GM23338 (cell line): ENCODE measurements around the gene RSPH6A. TPM values are rescaled to one million over a fixed set of nuclear protein-coding genes. Genes with fewer than 3 reads are reported as not detected.

Source experiments
- ATAC-seq: fragments of 200-7000 bp; cut with Tn5 transposase; 3 replicates; pipeline ENCODE4 v1.9.1; 2020
- DNase-seq: peaks from one replicate; pipeline ENCODE4 v3.0.0-alpha.2; 2015; ENCODE audit warnings: low spot score
- H2AFZ ChIP-seq: fragments of 200-600 bp; sonication (generic); 2 replicates; pipeline ENCODE4 v1.8.0; 2016; ENCODE audit warnings: antibody characterized with exemption, mild to moderate bottlenecking, moderate library complexity
- H3F3A ChIP-seq: fragments of 200-600 bp; sonication (generic); replicated peaks from 2 replicates; pipeline ENCODE4 v1.8.0; 2017; ENCODE audit warnings: antibody characterized with exemption, mixed run types, low read depth
- H3K27ac ChIP-seq: fragments of 200-600 bp; sonication (generic); 2 replicates; pipeline ENCODE4 v1.6.1; 2016; ENCODE audit warnings: low read depth
- H3K27me3 ChIP-seq: fragments of 200-600 bp; sonication (generic); 2 replicates; pipeline ENCODE4 v1.8.0; 2016; ENCODE audit warnings: mild to moderate bottlenecking, mixed run types, moderate library complexity; ENCODE audit not compliant: insufficient read depth
- H3K36me3 ChIP-seq: fragments of 200-600 bp; sonication (generic); 2 replicates; pipeline ENCODE4 v1.8.0; 2016; ENCODE audit warnings: mild to moderate bottlenecking; ENCODE audit not compliant: insufficient read depth
- H3K4me1 ChIP-seq: fragments of 200-600 bp; sonication (generic); 2 replicates; pipeline ENCODE4 v1.8.0; 2016; ENCODE audit warnings: mild to moderate bottlenecking, moderate library complexity; ENCODE audit not compliant: insufficient read depth
- H3K4me2 ChIP-seq: fragments of 200-600 bp; sonication (generic); 2 replicates; pipeline ENCODE4 v1.7.1; 2017; ENCODE audit warnings: mixed run types
- H3K4me3 ChIP-seq: fragments of 200-600 bp; sonication (generic); 2 replicates; pipeline ENCODE4 v1.6.1; 2016; ENCODE audit warnings: mixed run types
- H3K79me2 ChIP-seq: fragments of 200-600 bp; sonication (generic); replicated peaks from 2 replicates; pipeline ENCODE4 v1.8.0; 2017; ENCODE audit warnings: mild to moderate bottlenecking; ENCODE audit not compliant: insufficient read depth
- H3K9me2 ChIP-seq: fragments of 200-600 bp; sonication (generic); 2 replicates; pipeline ENCODE4 v1.8.0; 2017; ENCODE audit not compliant: insufficient read depth
- H4K20me1 ChIP-seq: fragments of 200-600 bp; sonication (generic); replicated peaks from 2 replicates; pipeline ENCODE4 v1.8.0; 2017; ENCODE audit warnings: mild to moderate bottlenecking; ENCODE audit not compliant: insufficient read depth
- H3K27ac Mint-ChIP-seq: 2 replicates; pipeline ENCODE4 v1.8.0; 2020; ENCODE audit warnings: inconsistent platforms, mild to moderate bottlenecking, moderate library complexity, mixed read lengths
- H3K27me3 Mint-ChIP-seq: 3 replicates; pipeline ENCODE4 v1.8.0; 2022; ENCODE audit warnings: low read depth, mild to moderate bottlenecking, moderate library complexity, mixed read lengths, inconsistent platforms; ENCODE audit not compliant: insufficient read depth, poor library complexity
- H3K36me3 Mint-ChIP-seq: 3 replicates; pipeline ENCODE4 v1.8.0; 2021; ENCODE audit warnings: low read depth, mild to moderate bottlenecking, inconsistent platforms, moderate library complexity, mixed read lengths
- H3K4me1 Mint-ChIP-seq: 3 replicates; pipeline ENCODE4 v1.8.0; 2020; ENCODE audit warnings: mild to moderate bottlenecking, inconsistent platforms, mixed read lengths
- H3K4me3 Mint-ChIP-seq: 3 replicates; pipeline ENCODE4 v1.8.0; 2021; ENCODE audit warnings: moderate library complexity, mild to moderate bottlenecking, inconsistent platforms, mixed read lengths
- H3K9me3 Mint-ChIP-seq: 3 replicates; pipeline ENCODE4 v1.8.0; 2020; ENCODE audit warnings: moderate library complexity, mild to moderate bottlenecking, inconsistent platforms, mixed read lengths
- CREB1 ChIP-seq: fragments of 250-450 bp; sonication (Bioruptor Pico); IDR thresholded peaks from 2 replicates; pipeline ENCODE4 v1.5.0; 2020; ENCODE audit warnings: low read depth, mild to moderate bottlenecking, moderate library complexity
- CTCF ChIP-seq, 2 experiments: fragments of 200-600 bp in 1 of 2; sonication (generic) in 1 of 2; conservative IDR thresholded peaks; 2 replicates each; pipeline versions ENCODE4 v1.5.1 to v1.6.1; 2016 to 2017; ENCODE audit warnings: antibody characterized with exemption in 2 of 2, low read depth in 2 of 2, mild to moderate bottlenecking in 2 of 2, moderate library complexity in 1 of 2
- ETS1 ChIP-seq: IDR thresholded peaks from 2 replicates; pipeline ENCODE4 v1.6.1; 2016; ENCODE audit warnings: antibody characterized with exemption
- EZH2 ChIP-seq: fragments of 200-600 bp; sonication (generic); IDR thresholded peaks from one replicate; pipeline ENCODE4 v1.8.0; 2017; ENCODE audit warnings: antibody characterized with exemption, mild to moderate bottlenecking, low read depth; ENCODE audit not compliant: unreplicated experiment
- EZH2phosphoT487 ChIP-seq: fragments of 200-600 bp; sonication (generic); IDR thresholded peaks from one replicate; pipeline ENCODE4 v1.8.1; 2018; ENCODE audit warnings: antibody characterized with exemption; ENCODE audit not compliant: unreplicated experiment
- JUNB ChIP-seq: IDR thresholded peaks from one replicate; pipeline ENCODE4 v1.6.1; 2016; ENCODE audit warnings: antibody characterized with exemption; ENCODE audit not compliant: unreplicated experiment
- NANOG ChIP-seq: IDR thresholded peaks from 2 replicates; pipeline ENCODE4 v1.6.1; 2016; ENCODE audit warnings: antibody characterized with exemption, borderline replicate concordance
- POLR2AphosphoS5 ChIP-seq: IDR thresholded peaks from 2 replicates; pipeline ENCODE4 v1.6.1; 2016; ENCODE audit warnings: antibody characterized with exemption, low read depth
- REST ChIP-seq: IDR thresholded peaks from one replicate; pipeline ENCODE4 v1.6.1; 2018; ENCODE audit warnings: antibody characterized with exemption; ENCODE audit not compliant: unreplicated experiment
- STAT1 ChIP-seq: IDR thresholded peaks from one replicate; pipeline ENCODE4 v1.6.1; 2016; ENCODE audit warnings: antibody characterized with exemption; ENCODE audit not compliant: unreplicated experiment
- ZNF114 ChIP-seq: fragments of 250-450 bp; sonication (Bioruptor Pico); IDR thresholded peaks from 2 replicates; pipeline ENCODE4 v1.5.0; 2020; ENCODE audit warnings: mild to moderate bottlenecking, moderate library complexity
- ZNF331 ChIP-seq: fragments of 250-450 bp; sonication (Bioruptor Pico); IDR thresholded peaks from 2 replicates; pipeline ENCODE4 v1.5.0; 2020; ENCODE audit warnings: low read depth, mild to moderate bottlenecking, moderate library complexity
- ZNF462 ChIP-seq: fragments of 250-450 bp; sonication (Bioruptor Pico); IDR thresholded peaks from 2 replicates; pipeline ENCODE4 v1.5.0; 2020; ENCODE audit warnings: mild to moderate bottlenecking, moderate library complexity
- polyA plus RNA-seq: library from polyadenylated mRNA; unstranded; fragments of >200 nt; fragmentation: Nextera tagmentation; extraction: Ambion mirVana; gene quantifications from 2 replicates; pipeline ENCODE4 v1.2.1, GENCODE V29; 2016
- total RNA-seq: library from RNA; depleted of rRNA; stranded (reverse); fragments of >200 nt; shearing (Covaris generic); gene quantifications from 2 replicates; pipeline ENCODE4 v1.2.3, GENCODE V29; 2014

The RSPH6A gene
- total and polyA plus RNA-seq, 2 experiments from 2014 or later = 0.11 to 0.21 TPM

- Histone ChIP-seq H3F3A (peaks cover 22% of the 10 kb centered on the region), H2AFZ (no peak overlapping the region), H3K4me3 (no peak overlapping the region), H3K4me1 (no peaks in the 10 kb centered on the region), H3K27me3 (no peaks in the 10 kb centered on the region), H3K9me2 (no peaks in the 10 kb centered on the region), H3K79me2 (no peaks in the 10 kb centered on the region), H3K36me3 (peaks cover 87% of the 10 kb centered on the region), H3K27ac (no peak overlapping the region), H3K4me2 (no peak overlapping the region), H4K20me1 (peaks cover 23% of the 10 kb centered on the region)
- Mint-ChIP-seq H3K27ac (no peak overlapping the region), H3K36me3 (peaks cover 91% of the 10 kb centered on the region), H3K4me1 (no peaks in the 10 kb centered on the region), H3K27me3 (peaks cover 7% of the 10 kb centered on the region), H3K4me3 (no peak overlapping the region), H3K9me3 (no peaks in the 10 kb centered on the region)
- TF ChIP-seq NANOG (no peak), ZNF114 (CRISPR knock-in tag) (no peak), ETS1 (no peak), ZNF331 (CRISPR knock-in tag) (no peak), EZH2 (no peak), REST (no peak), CTCF (conservative IDR thresholded peaks at IDR 0.05; ENCODE audit: low read depth in 2 of 2) (no peak), POLR2AphosphoS5 (no peak), ZNF462 (no peak), JUNB (no peak), EZH2phosphoT487 (no peak), CREB1 (CRISPR knock-in tag) (no peak), STAT1 (no peak)
- DNase-seq = no peak
- no peak for ATAC-seq
Observed at GRCh38 chr19:45847663-45848062, 32.6 kb upstream of the RSPH6A start.
